LHCN-M2 (cell line): Measurements from ENCODE around the gene HDDC2. TPM values are rescaled to one million over a fixed set of nuclear protein-coding genes. Genes with fewer than 3 reads are reported as not detected.

Experiments used
- DNase-seq: peaks from one replicate; pipeline ENCODE4 v3.0.0-alpha.2; 2012; ENCODE audit warnings: low read depth
- total RNA-seq: library from RNA; depleted of rRNA; stranded (reverse); fragments of >200 nt; gene quantifications from 2 replicates; pipeline ENCODE4 v1.2.3, GENCODE V29; 2014

The HDDC2 gene
- total RNA-seq, 1 experiment from 2014 or later: 91.4 TPM

DNA sequence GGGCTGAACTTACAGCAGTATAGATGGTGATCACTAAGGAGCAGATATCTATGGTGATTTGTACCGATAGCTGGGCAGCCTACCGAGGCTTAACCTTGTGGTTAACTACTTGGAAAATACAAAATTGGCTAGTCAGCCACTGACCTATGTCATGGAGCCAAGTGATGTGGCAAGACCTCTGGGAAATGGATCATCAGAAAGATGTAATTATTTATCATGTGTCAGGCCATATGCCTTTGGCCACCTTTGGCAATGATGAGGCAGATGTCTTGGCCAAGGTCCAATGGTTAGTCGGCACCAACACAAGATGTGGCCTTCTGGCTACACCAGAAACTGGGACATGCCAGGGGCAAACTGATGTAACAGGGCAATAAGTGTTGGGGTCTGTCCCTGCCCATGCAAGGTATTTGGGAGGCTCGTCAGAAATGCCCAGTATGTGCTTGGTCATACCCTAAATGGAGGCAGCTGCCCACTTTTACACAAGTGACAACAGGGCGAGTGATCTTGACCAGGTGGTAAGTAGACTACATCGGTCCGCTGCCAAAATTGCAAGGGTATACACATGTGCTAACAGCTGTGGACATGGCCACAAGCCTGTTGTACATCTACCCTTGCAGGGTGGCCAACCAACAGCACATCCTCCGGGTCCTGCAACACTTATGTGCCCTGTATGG lies 30.1 kb downstream of the HDDC2 start:
- DNase-seq: peak; percentile 34

DNA sequence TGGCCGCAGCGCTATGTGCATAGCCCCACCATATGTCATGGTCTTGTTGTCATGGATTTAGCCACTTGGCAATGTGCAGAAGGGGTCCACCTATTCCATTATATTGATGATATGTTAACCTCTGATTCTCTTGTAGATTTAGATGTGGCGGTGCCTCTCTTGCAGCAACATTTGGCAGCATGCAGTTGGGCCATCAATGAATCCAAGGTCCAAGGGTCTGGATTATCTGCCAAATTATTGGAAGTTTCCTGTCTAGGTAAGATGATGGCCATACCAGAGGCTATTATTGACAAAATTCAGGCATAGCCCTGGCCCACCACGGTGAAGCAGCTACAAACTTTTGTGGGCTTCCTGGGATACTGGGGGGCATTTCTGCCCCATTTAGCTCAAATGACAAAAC lies 31.4 kb downstream of the HDDC2 start:
- no peak for DNase-seq

DNA sequence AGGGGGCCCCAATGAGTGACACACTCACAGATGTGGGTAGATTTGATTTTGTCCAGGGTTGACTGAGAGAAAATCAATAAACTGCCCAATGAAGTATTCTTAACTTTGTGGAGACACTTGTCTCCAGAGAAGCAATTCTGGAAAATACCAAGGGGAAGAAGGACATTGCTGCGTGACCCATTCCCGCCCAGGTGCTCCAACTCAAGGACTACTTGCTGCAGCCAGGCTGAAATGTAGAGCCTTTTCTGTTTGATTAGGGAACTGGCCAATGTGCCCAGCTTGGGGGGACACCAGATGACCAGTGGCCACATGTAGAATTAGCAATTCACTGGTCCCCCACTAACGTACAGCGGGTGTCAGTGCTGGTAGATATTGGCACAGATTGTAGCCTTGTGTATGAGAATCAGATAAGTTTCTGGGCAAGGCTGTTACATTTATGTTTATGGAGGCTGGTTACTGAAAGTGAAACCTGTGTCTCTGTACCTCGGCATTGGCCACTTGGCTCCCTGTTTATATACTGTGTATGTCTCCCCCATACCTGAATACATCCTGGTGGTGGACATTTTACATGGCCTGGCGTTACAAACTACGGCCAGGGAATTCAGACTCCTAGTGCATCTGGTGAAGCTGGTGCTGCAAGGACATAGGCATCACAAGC lies 32.3 kb downstream of the HDDC2 start:
- DNase-seq: no peak

DNA sequence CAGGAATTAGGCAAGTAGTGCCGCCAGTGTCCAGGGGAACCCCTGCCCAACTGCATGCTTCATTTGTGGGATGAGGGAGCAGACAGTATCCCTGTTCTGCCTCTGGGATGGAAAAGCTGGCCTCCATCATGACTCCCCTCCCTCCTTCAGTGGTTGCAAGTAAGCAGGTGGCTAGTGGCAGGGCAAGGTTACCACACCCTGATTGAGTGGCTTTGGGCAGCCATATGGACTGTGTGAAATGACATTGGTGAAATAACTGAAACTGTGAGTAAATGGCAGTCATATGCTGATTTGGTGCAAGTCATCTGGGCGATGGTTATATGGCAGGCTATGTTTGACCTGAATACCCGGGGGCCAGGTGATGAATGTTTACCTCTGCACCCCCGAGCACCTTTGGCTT lies 33.0 kb downstream of the HDDC2 start:
- DNase-seq: no peak

DNA sequence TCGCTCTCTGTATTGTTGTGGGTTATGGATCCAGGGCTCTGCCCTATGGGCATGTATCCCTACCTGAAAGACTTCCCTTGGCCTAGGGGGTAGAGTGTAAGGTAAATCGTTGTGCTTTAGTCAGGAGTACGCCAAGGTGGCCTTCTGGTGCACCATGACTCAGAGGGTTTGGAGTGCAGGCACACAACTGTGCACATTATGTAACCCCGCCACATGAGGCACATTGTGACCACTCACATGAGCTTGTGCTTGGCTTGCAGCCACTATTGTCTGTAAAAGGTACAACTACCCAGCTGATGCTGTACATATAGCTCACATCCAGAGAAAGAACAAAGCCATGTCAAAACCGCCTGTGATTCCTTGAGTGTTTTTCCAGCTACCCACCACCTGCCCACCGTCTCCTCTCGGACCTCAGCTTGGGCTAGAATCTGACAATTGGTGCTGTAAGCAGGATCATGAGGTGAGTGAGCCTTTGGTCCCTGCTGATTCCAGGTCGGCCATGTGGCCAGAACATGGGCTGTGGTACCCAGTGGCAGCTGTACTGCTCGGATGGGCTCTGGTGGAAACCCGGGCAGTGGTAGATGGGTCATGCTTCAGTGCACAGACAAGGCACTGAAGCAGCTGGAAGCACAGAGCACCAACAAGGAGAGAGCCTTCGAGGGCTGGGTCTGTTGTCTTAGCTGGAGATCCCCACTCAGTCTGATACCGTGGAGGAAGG lies 33.8 kb downstream of the HDDC2 start:
- DNase-seq: peak; percentile 27

DNA sequence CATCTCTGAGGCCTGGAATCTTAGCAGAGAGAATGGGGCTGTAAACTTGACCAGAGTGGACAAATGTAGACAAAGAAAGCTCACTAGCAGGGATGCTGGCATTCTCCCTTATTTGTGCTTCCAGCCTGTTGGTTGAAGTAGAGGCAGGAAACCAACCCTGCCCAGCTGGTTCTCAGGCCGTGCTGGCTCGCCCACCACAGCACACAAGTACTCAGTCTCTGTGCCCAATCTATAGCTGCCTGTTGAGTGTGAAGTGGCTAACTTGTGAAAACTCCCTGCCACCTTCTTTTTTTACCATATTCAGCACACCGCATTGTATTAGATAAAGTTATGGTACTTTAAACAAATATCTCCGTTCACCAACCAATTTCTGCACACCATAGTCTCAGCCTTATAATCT lies 37.3 kb downstream of the HDDC2 start:
- DNase-seq: no peak

DNA sequence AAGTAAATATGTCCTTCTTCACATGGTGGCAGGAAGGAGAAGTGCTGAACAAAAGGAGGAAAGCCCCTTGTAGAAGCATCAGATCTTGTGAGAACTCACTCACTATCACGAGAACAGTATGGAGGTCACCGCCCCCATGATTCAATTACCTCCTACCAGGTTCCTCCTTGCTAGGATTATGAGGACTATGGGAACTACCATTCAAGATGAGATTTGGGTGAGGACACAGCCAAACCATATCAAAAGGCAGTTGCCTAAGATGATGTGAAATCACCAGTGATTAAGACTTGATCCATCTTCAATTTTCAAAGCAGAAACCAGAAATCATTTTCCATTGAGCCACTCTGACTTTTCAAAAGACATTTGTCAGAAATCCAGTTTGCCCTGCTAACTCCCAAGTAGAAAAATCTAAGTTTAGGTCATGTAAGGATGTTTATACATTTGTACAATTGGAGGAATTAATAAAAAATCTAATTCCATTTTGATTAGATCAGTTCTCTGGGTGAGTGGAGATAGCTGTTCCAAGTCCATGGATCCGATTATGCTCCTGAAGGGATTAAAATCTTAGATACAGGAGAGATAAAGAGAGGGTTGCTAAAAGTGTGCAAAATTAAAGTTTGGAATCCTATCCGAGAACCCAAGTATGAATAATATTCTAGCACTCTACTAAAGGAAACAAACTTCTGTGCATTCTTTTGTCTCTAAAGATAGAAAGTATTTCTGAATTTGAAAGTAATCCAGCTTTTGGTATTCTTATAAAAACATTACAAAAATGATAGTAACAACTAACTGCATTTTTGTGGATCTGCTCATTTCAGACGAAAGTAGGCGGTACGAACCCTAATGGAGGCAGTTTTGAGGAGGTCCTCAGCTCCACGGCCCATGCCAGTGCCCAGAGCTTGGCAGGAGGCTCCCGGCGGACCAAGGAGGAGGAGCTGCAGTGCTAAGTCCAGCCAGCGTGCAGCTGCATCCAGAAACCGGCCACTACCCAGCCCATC lies 39.5 kb downstream of the HDDC2 start:
- DNase-seq: peak; percentile 45

DNA sequence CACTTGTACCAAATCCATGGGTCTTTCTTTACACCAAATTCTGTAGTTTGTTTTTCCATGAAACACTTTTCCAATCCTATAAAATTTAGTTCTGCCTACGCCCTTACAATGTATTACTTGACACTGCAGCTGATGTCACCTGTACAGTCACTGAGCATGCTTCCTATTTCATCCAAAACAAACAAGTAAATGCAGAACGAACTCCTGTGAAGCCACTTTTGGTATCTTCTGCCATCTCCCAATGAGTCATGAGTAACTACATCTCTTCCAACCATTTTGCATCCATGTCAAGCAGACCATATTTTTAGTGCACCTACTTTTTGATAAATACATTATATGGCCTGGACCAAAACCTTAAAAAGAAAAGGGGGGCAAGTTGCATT lies 42.4 kb downstream of the HDDC2 start:
- no peak for DNase-seq

DNA sequence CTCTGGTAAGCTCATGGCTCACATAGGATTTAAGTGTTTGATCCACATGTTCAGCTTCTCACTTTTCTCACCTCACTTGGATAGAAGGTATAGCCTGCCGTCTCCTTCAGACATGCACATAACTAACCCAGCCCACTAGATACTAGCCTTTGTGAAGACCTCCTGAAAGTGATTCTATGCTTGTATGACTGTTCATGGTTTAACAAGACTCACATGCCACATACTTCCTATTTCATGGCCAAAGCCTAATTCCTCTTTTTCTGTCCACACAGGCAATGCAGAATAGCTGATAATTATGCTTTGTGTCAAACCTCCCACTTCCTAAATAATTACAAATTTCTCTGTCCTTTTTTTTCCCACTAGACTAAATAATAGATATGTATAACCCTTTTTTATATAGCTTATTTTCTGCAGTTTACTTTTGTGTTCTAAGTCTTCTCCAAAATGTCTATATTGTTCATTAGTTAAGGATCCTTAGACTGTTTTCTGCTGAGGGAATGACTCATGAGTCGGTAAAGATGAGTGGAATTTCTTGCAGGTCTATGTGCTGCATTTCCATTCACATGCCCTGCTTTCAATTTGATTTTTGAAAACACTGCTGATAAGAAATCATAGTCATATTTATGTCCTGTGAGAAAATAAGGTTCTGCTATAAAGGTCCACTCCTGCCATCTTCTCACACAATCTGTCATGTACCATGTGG lies 43.0 kb downstream of the HDDC2 start:
- DNase-seq: no peak

DNA sequence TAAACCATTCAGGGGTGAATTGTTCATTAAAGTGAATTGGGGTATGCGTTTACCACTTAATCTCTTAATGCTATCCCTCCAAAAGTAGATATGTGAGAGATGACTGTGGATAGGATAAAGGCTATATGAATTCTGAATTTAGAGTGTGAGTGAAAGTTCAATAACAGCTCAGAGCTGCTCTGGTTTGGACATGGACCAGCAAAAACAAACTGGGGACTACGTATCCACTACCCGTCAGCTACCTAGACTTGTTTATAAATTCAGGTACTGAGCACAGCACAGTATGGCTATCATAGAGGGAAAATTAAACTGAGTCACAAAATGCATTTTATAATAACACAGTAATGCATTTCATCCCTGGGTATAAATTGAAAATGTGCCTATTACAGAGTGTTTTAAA lies 44.4 kb downstream of the HDDC2 start:
- no peak for DNase-seq

DNA sequence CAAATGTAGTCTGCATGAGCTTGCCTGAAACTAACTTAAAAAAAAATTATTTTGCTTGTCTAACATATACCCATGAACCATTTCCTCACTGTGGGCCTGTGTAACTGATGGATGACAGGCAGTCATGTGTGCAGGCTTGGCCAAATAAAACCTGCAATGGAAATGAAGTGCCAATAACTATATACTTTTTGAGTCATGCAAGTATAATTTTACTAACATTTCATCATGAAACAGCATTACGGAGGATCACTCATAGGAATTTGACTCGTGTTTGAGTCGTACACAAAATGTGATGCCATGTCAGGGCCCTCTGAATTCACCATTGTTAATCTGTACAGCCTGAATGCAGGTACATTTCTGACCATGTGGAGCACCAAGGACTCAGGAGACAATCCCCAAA lies 46.6 kb downstream of the HDDC2 start:
- peak; percentile 32 for DNase-seq

DNA sequence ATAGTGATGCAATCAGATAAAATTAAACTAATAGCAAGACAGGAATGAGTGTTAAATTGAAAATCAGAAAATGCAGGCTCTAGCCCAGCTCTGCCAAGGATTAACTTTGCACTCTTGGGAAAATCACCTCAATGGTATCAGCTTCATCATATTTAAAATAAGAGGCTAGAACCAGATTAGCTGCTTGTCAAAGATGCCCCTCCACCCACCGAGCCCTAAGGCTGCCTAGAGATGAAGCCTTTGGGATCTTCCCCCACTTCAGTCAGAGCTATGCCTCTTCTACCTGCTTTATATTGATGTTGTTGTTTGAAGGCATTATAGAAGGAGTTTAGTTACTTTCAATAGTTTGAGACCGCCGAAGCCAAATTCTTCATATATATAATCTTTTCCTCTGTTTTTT lies 47.4 kb downstream of the HDDC2 start:
- no peak for DNase-seq

DNA sequence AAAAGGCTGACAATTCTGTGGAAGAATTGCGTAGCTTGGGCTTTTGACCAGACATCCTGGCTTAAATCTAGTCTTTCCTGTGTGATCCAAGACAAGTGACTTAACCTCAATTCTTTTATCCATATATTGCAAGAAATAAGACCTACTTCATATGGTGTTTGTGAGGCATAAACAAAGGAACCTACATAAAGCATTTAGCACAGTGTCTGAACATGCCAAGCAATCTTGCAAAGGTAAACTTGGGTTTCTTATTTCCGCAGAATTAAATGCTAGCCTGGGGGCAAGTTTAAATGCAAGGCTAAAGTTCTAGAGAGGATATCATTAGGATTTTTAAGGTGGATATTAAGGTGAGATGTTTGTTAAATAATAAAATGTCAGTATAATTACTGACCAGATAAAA lies 47.9 kb downstream of the HDDC2 start:
- DNase-seq: no peak

DNA sequence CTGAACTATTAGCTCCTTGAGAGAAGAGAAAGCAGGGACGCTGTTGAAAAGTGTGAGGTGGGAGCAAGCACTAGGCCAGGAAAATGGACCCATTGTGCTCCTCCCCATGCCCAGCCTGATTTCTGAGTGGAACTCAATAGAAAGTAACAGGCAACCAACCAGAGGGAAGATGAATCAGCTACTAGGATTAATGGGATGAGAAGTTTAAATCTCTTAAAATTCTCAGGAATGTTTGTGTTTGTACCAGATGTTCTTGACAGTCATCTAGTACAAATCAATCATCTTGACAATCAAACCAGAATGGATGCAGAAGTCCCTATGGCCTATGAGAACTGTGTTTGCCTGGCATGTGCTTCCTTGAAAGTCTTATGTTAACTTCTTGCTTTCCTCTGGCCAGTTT lies 48.9 kb downstream of the HDDC2 start:
- peak; percentile 81 for DNase-seq

DNA sequence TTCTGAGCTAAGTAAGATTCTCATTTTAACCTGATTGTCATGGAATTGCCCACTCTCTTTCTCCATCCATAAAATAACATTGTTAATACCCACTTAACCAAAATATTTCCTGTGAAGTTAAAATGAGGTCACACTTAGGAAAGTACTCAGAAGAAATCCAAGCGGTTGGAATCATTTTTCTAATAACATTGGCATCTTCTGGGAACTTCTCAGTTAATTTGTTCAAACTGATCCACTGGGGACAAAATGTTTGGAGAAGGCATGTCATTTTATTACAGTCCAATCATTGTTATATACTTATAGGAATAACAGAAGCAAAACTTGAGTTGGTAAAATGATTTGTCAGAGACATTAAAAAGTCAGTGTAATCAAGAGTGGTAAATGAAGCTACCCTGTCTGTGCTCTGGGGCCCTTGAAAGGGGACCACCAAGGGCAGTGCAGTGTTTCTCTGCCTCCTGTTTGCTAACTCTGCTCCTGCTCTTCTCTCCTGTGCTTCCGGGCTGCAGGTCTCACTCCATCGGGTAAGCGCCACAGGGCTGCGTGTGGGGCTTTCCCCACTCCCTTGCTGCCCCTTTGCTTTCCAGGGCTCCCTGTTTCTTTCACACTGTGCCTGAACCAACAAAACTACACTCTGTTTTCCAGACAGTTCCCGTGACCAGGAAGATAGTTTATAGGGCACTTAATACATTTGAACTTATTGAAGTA lies 50.1 kb downstream of the HDDC2 start:
- DNase-seq: peak; percentile 24

DNA sequence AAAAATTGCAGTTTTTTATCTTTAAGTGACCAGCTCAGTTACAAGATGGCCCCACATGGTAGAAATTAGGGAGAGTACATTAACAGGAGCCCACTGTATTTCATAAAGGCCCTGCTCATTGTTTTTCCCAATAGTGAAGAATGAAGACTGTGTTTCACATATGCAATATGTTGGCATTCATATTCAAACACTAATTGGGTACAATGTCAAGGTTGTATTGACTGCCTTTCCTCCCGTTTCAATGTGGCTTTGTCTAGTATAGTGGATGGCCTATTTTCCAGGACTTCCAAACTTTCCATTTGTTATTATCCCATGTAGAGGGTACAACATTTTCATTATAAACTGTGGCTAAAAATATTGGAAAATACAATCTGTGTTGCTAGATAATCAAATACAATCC lies 51.3 kb downstream of the HDDC2 start:
- DNase-seq: no peak

DNA sequence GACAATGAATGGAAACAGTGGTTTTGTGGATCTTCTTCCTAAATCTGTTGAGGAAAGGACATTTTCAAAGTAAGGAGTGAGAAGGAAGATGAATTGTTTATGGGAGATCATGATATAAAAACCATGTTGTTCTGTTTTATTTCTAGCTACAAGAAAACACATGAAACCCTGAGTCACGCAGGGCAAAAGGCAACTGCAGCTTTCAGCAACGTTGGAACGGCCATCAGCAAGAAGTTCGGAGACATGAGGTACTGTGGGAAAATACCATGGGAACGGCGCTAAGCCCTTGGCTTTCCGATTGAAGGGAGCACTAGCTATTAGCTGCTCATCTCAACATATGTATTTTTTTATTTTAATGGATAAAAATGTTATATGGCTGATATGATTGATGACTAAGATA lies 53.6 kb downstream of the HDDC2 start:
- no peak for DNase-seq

DNA sequence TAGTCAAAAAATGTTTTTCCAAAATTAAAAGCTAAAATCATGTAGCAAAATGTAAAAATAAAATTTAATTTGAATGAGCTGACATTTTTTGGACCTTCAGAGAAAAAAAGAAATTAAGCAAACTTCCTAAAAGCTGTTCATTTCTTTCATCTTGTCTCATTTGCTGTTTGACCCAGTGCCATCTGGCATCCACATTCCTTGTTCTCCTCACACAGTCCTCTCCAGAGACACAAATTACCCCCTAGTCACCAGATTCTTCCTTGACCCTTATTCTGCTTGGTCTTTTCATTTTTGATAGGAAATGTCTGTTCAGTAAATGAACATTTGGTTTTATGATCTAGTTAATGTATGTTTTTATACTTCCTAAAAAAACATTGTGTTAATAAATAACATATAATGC lies 55.2 kb downstream of the HDDC2 start:
- no peak for DNase-seq

DNA sequence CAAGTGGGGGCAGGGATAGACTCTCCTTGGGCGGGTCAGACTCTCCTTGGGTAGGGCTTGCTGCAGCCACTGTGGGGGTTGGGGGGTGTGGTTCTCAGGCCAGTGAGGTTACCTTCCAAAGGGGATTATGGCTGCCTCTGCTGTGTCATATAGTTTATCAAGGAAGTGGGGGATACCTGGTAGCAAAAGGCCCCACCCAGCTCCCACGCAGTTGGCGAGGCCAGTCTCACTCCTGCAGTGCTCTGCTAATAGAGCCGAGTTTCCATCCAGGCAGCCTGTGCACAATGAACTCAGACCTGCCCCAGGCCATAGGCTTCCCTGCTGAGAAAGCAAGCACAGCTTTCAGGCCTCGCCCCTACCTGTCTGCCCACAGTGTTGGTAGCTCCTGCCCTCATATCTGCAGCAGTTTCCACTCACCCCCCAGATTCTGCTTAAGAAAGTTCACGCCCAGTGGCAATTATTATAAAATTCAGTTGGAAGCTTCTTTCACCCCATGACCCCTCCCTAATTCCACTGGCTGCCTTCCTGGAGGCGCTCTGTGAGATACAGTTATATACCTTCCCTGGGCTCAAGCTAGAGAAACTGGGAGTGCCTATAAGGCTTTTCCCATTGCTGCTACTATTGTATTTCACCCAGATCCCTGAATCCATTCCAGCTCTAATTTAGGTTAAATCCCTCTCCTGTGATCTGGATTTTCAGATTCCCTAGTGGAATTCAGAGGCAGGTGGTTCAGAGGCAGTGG lies 56.1 kb downstream of the HDDC2 start:
- DNase-seq: no peak

DNA sequence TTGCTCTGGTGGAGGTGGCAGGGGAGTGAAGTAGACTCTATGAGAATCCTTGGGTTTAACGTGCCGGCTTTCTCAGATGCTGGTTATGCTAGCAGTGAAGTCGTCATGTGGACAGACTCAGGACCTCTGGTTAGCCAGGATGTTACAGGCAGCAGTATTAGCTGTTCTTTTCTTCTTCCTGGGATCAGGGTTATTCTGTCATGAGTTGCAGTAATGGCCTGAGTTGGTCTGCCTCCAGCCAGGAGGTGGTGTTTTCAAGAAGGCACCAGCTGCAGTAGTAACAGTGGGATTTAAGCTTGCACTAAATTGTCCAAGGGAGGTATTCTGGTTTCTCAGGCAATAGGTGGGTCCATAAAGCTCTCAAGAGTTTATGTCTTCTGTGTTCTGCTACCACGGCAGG lies 56.7 kb downstream of the HDDC2 start:
- no peak for DNase-seq
